Measurements from ENCODE around the gene C1QTNF8. TPM values are rescaled to one million over a fixed set of nuclear protein-coding genes. Genes with fewer than 3 reads are reported as not detected.

C1QTNF8 gene, protein sequence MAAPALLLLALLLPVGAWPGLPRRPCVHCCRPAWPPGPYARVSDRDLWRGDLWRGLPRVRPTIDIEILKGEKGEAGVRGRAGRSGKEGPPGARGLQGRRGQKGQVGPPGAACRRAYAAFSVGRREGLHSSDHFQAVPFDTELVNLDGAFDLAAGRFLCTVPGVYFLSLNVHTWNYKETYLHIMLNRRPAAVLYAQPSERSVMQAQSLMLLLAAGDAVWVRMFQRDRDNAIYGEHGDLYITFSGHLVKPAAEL
- not detected for total RNA-seq
- total RNA-seq (2013), result not detected

DNA sequence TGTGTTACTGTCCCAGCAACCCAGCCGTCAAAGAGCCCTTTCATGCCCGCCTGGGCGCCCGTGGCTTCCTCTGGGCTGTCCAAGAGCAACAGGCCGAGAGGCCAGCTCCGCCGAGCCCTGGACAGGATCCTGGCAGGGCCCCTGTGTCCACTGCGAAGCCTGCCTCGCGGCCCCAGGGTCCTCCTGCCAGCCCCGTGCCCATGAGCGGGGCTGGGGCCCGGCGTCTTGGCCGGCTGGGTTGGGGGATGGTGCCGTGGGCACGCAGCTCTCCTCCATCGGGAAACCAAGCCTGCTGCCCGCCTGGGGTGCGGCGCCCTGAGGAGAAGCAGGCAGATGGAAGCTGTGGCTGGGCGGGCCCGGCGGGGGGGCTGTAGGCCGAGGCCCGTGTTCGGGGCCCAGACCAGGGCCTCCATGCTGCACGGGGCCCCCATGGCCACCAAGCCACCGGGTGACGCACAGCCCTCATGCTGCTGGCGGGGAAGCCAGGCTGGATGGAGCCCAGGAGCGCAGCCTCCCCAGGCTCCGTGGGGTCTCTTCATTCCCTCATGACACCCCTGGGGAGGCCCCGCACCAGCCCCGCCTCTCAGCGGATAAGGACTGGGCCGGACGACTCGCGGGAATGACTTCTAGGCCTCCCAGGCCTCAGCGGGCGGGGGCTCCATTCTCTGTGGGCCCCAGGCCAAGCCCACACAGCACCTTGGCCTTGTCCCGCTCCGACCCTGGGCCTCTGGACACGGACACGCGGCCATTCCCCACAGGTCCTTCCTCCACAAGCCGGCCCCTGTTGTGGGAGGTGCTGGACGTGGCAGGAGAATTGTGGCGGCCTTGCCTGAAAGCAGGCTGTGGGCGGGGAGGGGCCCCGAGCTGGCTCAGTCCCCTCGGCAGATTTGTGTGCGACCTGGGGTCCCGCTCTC lies at the start of gene C1QTNF8:
TSS of gene C1QTNF8 (minus strand) at position 76 of the 914 bp plus-strand sequence. CDS start 1,322 bp downstream, outside the sequence.
- TF ChIP-seq, protein P1, sequence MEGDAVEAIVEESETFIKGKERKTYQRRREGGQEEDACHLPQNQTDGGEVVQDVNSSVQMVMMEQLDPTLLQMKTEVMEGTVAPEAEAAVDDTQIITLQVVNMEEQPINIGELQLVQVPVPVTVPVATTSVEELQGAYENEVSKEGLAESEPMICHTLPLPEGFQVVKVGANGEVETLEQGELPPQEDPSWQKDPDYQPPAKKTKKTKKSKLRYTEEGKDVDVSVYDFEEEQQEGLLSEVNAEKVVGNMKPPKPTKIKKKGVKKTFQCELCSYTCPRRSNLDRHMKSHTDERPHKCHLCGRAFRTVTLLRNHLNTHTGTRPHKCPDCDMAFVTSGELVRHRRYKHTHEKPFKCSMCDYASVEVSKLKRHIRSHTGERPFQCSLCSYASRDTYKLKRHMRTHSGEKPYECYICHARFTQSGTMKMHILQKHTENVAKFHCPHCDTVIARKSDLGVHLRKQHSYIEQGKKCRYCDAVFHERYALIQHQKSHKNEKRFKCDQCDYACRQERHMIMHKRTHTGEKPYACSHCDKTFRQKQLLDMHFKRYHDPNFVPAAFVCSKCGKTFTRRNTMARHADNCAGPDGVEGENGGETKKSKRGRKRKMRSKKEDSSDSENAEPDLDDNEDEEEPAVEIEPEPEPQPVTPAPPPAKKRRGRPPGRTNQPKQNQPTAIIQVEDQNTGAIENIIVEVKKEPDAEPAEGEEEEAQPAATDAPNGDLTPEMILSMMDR (IDR thresholded peaks at IDR 0.05), result no peak
- Histone ChIP-seq H3K9me3 (ENCODE audit: control insufficient read depth, insufficient read depth, low read length) (no peaks in the 10 kb centered on the region), H3K27me3 (ENCODE audit: control insufficient read depth, insufficient read depth, low read length) (no peaks in the 10 kb centered on the region), H3K27ac (ENCODE audit: low read length) (no peak within 1 kb of the TSS), H3K4me1 (ENCODE audit: control insufficient read depth, insufficient read depth, low read length) (no peaks in the 10 kb centered on the region), H3K36me3 (ENCODE audit: control insufficient read depth, insufficient read depth, low read length) (no peaks in the 10 kb centered on the region), H3K4me3 (ENCODE audit: low read length) (no peak within 1 kb of the TSS)
- no peaks in the 10 kb centered on the region for H3K27me3 Mint-ChIP-seq (ENCODE audit: low read depth in 2 of 2)
- no peaks in the 10 kb centered on the region for H3K4me1 Mint-ChIP-seq
- intact Hi-C loops (cut with micrococcal nuclease), result no loop called here
- no peak within 1 kb of the TSS for H3K4me3 Mint-ChIP-seq
- H3K9me3 Mint-ChIP-seq, result no peaks in the 10 kb centered on the region
- ATAC-seq, result no peak
- no peak for DNase-seq
- H3K36me3 Mint-ChIP-seq, result no peaks in the 10 kb centered on the region
- H3K27ac Mint-ChIP-seq, result no peak within 1 kb of the TSS
- WGBS (ENCODE audit: insufficient coverage), result 79% methylated on average over 55 of the region's 55 CpGs

DNA sequence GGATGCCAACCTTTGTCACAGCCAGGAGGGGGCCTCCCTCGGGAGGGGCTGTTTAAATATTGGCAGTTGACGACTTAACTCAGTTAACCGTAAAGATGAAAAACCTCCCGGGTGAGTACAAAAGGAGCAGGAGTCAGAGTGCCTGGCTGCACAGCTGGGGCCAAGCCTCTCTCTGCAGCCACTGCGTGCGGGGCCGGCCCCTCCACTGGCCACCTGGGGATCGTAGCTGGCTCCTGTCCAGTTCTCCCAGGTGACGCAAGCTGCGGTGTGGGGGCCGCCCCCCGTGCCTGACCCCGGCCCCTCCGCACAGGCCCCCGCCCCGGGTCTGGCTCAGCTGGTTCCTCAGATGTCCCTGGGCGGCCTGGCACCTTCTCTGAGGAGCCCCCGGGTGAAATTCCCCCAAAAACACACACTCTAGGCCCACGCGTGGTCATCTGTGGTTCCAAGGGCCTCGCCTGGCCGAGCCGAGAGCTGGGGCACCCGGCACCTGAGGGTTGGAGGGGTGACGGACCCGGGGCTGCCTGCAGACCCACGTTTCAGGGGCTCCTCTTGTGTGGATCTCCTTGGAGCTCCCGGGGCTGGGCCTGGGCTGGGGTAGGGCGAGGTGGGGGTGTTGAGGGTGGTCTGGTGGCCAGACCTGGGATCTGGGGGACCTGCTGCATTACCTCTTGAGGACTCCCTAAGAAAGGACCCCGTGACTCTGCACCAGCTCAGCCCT lies 49.5 kb upstream of the C1QTNF8 start:
- Histone ChIP-seq H3K4me1 (ENCODE audit: control insufficient read depth, insufficient read depth, low read length) (no peaks in the 10 kb centered on the region), H3K36me3 (ENCODE audit: control insufficient read depth, insufficient read depth, low read length) (no peaks in the 10 kb centered on the region), H3K9me3 (ENCODE audit: control insufficient read depth, insufficient read depth, low read length) (no peaks in the 10 kb centered on the region), H3K4me3 (ENCODE audit: low read length) (no peak overlapping the region), H3K27me3 (ENCODE audit: control insufficient read depth, insufficient read depth, low read length) (no peaks in the 10 kb centered on the region), H3K27ac (ENCODE audit: low read length) (no peak overlapping the region)
- H3K27ac Mint-ChIP-seq, result no peak overlapping the region
- no peaks in the 10 kb centered on the region for H3K36me3 Mint-ChIP-seq
- TF ChIP-seq, protein P1 (IDR thresholded peaks at IDR 0.05), result no peak
- H3K27me3 Mint-ChIP-seq (ENCODE audit: low read depth in 2 of 2), result no peaks in the 10 kb centered on the region
- peaks cover 0 to 2% of the 10 kb centered on the region in 2 donors for H3K9me3 Mint-ChIP-seq
- H3K4me3 Mint-ChIP-seq, result no peak overlapping the region
- DNase-seq (no peak), ATAC-seq (no peak)
- intact Hi-C loops (cut with micrococcal nuclease), result no loop called here
- 75% methylated on average over 29 of the region's 30 CpGs for WGBS (ENCODE audit: insufficient coverage)
- no peaks in the 10 kb centered on the region for H3K4me1 Mint-ChIP-seq

DNA sequence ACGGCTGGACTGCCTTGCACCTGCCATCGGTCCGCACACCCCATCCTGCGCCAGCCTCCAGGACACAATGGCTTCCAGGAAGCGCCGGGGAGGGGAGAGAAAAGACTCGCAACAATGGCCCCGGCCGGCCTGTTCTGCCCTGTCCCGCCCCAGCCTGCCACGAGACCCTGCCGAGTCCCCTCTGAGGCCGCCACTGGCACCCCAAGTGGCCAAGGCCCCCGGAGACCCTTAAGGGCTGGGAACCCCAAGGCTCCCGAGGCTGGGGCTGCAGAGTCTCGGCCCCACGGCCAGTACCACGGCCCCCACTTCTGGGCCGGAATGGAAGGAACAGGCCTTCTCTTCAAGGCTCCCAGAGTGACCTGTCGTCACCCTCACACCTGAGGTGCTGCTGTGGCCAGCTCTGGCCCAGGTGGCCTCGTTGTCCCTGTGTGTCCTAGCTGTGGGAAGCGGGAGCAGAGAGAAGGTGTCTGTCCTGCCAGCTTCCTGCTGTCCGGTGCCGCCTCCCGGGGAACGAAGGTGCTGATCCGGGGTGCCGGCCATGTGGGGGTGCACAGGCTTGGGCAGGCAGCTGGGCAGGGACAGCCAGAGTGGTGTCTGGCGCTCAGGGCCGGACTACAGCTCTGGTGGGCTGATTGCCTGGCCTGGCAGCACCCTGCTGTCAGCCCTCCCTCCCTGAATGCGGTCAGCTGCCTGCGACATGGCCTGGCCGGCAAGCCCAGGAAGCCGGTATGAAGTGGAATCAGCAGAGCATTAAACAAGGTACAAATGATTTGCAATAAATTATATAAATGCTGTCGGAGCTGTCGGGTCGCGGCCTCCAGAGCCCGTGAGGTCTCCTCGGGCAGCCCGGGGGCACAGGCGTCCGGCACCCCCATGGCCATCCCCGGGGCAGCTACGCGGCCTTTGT lies 48.7 kb upstream of the C1QTNF8 start:
- no peaks in the 10 kb centered on the region for H3K27me3 ChIP-seq (ENCODE audit: control insufficient read depth, insufficient read depth, low read length)
- Mint-ChIP-seq H3K4me3 (no peak overlapping the region), H3K36me3 (no peaks in the 10 kb centered on the region), H3K9me3 (peaks cover 0 to 2% of the 10 kb centered on the region in 2 donors), H3K27ac (no peak overlapping the region), H3K27me3 (ENCODE audit: low read depth in 2 of 2) (no peaks in the 10 kb centered on the region), H3K4me1 (no peaks in the 10 kb centered on the region)
- TF ChIP-seq, protein P1 (IDR thresholded peaks at IDR 0.05), result no peak
- DNase-seq, result no peak
- intact Hi-C loops (cut with micrococcal nuclease), result no loop called here
- H3K4me1 ChIP-seq (ENCODE audit: control insufficient read depth, insufficient read depth, low read length), result no peaks in the 10 kb centered on the region
- H3K27ac ChIP-seq (ENCODE audit: low read length), result no peak overlapping the region
- ATAC-seq, result no peak
- no peaks in the 10 kb centered on the region for H3K36me3 ChIP-seq (ENCODE audit: control insufficient read depth, insufficient read depth, low read length)
- no peak overlapping the region for H3K4me3 ChIP-seq (ENCODE audit: low read length)
- H3K9me3 ChIP-seq (ENCODE audit: control insufficient read depth, insufficient read depth, low read length), result no peaks in the 10 kb centered on the region
- 81% methylated on average over 46 of the region's 46 CpGs for WGBS (ENCODE audit: insufficient coverage)

All from natural killer cell (primary cell).